ENCODE measurements around the gene APOO.
"Not testable (repeated sequence)": the region's sequence is repeated elsewhere in the genome, so short reads cannot be mapped to it uniquely, and the experiment has no call there.

The APOO gene

DNA sequence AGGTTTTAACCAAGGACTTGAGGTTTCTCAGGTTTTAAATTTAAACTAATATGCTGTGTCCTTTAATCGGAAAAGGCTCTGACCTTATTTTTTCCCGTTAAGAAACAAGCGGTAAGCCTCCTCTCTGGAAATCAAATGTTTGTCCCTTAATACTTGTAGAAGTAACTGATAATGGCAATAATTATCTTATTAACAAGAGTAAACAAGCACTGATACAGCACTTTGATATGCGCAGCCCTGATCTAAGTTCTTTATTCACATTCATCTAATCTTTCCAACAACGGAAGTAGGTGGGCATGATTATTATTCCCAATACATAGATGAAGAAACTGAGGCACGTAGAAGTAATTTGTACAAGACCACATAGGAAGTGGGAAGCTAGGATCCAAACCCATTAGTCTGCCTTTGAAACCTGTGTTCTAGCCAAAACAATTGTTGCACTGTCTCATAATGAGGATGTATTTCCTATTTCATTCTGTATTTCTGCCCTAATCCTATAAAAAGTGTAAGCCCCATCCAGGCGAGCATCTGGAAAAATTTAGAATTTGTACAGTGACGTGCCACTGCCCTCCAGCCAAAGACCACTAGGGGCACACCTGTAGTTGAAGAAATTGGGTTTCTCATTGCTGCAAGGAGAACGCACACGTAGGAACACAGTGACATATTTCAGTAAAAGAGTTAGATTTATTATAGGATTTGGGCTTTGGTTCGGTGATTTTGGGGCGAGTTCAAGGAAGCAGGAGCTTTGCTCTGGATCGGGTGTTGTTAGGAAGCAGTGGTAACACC lies 674 bp upstream of the APOO start:
- DNase-seq (ENCODE audit: low read depth), result no peak
- H3K4me3 ChIP-seq (ENCODE audit: low read depth, low read length), result peak overlapping the region; percentile 62

DNA sequence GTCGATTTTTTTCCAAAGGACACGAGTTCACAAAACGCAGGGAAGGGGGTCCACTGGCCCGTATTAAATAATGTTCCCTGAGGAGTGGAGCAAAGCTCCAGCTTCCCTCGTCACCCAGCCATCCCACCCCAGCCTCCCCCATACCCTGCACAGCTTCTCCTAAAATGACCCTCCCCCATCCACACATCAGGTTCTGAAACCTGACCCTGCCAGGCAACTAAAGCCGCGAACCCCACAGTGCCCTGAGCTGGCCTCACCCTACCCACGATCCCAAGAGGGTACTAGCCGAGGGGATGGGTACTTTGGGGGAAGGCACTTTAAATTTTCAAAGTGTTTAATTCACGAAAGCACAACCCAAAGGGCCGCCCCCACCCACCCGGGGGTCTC lies 634 bp downstream of the APOO start:
- H3K4me3 ChIP-seq (ENCODE audit: low read depth, low read length), result peak overlapping the region; percentile 62
- DNase-seq (ENCODE audit: low read depth), result no peak

DNA sequence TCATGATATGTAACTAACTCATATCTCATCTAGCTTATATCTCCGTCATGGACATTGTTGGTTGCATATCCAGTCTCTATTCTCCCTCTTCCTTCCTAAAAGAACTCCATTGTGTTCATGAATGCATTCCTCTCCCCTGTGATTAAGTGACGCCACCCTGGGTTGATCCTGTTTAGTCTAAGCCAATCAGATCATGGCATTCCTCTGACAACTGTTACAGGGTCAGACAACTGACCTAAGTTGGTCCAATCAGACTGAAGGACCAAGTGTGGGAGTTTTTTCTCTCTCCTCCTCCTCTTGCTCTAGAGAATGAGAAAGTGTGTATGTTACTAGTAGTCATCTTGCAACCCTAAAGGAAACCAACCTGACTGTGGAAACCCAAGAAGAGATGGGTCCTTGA lies 3.6 kb downstream of the APOO start:
- H3K4me3 ChIP-seq (ENCODE audit: low read depth, low read length), result no peak overlapping the region
- no peak for DNase-seq (ENCODE audit: low read depth)

DNA sequence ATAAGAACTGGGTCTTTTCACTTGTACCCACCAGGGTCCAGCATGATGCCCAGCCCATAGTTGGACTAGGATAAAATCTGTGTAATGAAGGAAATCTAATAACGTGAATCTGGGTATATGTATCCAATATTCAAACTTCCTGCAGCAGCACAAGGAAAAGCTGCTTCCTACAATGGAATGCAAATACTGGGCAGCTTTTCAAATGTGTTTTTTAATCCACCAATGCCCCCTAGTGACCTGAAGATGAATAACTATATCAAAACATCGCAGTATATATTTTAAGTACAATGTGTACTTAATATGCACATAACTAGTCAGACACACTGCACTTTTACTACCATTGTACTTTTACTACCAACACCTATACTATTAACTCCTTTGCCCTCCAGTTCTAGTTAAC lies 5.3 kb downstream of the APOO start:
- DNase-seq (ENCODE audit: low read depth), result no peak
- H3K4me3 ChIP-seq (ENCODE audit: low read depth, low read length), result no peak overlapping the region

DNA sequence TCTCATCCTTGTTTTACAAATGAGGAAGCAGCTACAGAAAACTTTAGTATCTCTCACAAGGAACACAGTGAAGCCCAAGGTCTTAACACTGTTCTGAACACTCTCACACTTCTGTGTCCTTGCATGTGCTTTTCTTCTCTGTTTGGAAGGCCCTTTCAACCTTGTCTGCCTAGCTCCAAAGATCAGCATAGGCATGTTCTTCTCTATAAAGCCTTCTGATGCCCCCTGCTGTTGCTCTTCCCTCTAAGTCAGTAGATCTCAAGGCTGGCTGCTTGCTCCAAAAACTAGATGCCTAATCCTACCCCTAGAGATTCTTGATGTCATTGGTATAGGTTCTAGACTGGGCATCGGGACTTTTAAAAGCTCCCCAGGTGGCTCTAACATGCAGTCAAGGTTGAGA lies 5.9 kb downstream of the APOO start:
- no peak overlapping the region for H3K4me3 ChIP-seq (ENCODE audit: low read depth, low read length)
- no peak for DNase-seq (ENCODE audit: low read depth)

DNA sequence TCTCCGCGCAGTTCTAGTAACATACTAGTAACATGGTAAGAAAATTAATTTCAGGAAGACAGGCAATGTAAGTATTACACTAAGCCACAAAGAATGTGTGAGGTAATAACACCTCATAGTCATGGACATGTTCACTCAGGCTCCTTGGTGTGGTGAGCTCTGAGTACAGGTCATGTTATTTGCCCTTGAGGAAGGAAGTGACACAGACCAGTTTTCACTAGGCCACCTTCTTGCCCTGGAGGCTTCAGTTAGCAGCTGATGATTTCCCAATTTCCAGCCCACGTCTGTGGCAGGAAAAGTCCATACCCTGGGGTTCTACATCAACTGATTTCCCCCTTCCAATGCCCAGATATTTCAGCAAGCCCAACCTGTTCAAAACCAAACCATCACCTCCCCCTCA lies 6.7 kb downstream of the APOO start:
- DNase-seq (ENCODE audit: low read depth), result peak; percentile 71
- no peak overlapping the region for H3K4me3 ChIP-seq (ENCODE audit: low read depth, low read length)

DNA sequence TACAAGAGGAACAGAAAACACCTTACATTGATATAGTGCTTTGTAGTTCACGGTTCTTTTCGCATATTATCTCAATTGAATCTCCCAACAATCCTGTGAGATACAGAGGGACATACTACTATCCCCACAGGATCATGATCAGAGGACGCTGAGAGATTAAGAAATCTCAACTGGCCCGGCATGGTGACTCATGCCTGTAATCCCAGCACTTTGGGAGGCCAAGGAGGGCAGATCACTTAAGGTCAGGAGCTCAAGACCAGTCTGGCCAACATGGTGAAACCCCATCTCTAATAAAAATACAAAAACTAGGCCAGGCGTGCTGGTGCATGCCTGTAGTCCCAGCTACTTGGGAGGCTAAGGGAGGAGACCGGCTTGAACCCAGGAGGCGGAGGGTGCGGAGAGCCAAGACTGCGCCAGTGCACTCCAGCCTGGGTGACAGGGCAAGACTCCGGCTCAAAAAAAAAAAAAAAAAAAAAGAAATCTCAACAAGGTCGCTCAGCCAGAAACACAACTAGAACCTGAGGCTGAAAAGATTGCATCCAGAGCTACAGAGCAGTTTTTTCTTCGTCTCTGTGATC lies 7.4 kb downstream of the APOO start:
- DNase-seq (ENCODE audit: low read depth), result no peak
- H3K4me3 ChIP-seq (ENCODE audit: low read depth, low read length), result no peak overlapping the region

DNA sequence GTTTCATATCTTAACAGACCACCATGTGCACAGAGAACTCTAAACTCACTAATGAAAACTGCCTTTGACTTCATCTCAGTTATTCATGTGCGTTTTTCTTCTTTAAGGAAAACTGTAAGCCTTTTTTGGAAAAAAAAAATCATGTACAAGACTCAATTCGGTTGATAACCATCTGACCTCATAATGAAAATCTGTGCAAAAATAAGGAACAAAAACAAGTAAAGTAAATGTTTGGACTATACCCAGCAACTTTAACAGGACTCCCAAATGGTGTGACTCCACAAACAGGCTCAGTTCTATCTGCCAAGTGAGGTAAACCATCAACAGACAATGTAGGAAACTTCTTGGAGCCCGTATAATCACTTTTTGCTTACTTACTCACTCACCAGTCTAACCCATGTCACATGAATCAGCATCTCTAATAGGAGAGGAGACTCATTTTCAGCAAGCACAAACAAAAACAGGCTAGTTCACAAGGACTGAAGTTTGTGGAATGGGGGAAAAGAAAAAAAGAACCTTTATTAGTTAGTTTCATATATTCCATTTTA lies 9.3 kb downstream of the APOO start:
- DNase-seq (ENCODE audit: low read depth), result no peak
- H3K4me3 ChIP-seq (ENCODE audit: low read depth, low read length), result no peak overlapping the region

DNA sequence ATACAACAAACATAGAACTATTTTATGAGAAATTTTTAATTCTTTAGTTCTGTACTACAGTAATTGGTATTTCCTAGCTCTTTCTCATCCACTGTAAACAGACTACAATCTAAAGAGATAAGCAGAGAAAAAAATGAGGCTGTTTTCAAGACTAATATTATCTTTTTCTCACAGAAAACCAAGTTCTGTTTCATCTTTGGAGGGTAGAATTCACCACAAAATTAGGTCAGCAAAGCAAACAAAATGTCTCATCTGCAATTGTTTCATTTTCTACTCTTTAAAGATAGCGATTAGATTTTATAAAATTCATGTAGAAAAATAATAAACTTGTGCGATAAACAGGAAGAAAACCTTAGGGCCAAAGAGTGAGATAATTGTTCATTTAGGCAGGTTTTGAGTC lies 10.8 kb downstream of the APOO start:
- no peak for DNase-seq (ENCODE audit: low read depth)
- no peak overlapping the region for H3K4me3 ChIP-seq (ENCODE audit: low read depth, low read length)

DNA sequence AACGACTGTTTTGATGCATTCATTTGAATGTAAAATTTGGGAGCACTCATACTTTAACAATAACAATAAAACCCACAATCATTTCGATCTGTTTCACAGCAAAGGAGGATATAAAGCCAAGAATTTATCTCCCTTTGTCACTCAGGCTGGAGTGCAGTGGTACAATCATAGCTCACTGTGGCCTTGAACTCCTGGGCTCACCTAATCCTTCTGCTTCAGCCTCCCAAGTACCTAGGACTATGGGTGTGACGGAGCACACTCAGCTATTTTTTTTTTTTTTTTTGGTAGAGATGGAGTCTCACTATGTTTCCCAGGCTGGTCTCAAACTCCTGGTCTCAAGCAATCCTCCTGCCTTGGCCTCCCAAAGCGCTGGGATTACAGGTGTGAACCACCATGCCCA lies 11.2 kb downstream of the APOO start:
- DNase-seq (ENCODE audit: low read depth); H3K4me3 ChIP-seq (ENCODE audit: low read depth, low read length): not testable (repeated sequence)

DNA sequence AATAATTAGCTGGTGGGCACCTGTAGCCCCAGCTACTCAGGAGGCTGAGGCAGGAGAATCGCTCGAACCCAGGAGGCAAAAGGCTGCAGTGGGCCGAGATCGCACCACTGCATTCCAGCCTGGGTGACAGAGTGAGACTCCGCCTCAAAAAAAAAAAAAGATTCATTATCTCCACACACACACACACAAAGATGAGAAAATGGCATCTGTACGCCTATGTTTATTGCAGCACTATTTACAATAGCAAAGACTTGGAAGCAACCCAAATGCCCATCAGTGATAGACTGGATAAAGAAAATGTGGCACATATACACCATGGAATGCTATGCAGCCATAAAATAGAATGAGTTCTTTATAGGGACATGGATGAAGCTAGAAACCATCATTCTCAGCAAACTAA lies 12.7 kb downstream of the APOO start:
- H3K4me3 ChIP-seq (ENCODE audit: low read depth, low read length); DNase-seq (ENCODE audit: low read depth): not testable (repeated sequence)

DNA sequence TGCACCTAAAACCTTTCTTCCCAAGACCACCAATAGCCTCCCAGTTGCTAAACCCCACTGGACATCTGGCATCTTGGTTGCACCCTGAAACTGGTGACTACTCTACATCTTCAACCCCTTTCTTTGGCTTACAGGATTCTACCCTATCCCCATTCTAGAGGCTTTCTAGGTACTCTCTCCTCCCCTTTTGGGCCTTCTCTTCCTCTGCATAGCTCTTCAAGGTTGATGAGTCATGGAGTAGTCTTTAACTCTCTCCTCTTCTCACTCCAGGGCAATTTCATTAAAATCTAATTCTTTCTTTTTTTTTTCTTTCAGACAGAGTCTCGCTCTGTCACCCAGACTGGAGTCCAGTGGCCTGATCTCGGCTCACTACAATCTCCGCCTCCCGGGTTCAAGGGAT lies 16.8 kb downstream of the APOO start:
- H3K4me3 ChIP-seq (ENCODE audit: low read depth, low read length), result no peak overlapping the region
- DNase-seq (ENCODE audit: low read depth), result no peak

DNA sequence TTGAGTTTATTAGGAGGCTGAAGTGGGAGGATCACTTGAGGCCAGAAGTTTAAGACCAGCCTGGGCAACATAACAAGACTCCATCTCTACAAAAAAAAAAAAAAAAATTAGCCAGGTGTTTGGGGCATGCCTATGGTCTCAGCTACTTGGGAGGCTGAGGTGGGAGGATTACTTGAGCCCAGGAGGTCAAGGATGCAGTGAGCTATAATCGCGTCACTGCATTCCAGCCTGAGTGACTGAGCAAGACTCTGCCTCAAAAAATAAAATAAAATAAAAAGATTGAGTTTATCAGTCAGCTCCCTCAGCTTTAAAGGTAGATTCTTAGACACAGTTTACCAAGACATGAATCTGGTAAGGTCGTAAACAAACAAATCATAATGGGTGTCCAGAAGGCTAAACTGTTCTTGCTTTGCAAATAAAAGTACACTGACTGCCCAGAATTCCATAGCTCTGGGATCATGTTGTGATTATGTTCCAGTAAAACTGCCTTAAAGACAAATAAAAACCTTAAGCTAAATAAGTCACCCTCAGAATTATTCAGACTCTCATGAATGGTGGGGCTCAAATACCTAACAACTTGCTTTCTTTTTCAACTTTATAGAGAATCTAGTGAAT lies 18.7 kb downstream of the APOO start:
- H3K4me3 ChIP-seq (ENCODE audit: low read depth, low read length), result no peak overlapping the region
- no peak for DNase-seq (ENCODE audit: low read depth)

DNA sequence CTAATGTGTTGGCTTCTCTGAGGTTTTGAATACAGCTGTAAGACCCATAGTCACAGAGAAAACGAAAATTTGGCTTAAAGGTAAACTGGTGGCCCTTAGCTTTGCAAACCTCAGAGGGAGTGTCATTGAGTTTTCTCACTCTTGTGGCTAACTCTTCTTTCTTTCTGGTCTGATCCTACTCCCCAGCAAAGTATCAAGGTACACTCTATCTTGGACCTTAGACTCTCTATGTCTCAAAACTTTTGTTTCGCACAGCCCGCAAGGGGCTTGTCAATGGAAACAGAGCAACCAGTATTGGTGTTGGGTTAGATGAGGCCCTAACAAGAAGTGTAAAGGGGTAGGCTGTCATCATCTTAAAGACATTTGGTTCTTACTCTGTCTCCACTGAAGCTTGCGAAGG lies 19.8 kb downstream of the APOO start:
- no peak overlapping the region for H3K4me3 ChIP-seq (ENCODE audit: low read depth, low read length)
- no peak for DNase-seq (ENCODE audit: low read depth)

DNA sequence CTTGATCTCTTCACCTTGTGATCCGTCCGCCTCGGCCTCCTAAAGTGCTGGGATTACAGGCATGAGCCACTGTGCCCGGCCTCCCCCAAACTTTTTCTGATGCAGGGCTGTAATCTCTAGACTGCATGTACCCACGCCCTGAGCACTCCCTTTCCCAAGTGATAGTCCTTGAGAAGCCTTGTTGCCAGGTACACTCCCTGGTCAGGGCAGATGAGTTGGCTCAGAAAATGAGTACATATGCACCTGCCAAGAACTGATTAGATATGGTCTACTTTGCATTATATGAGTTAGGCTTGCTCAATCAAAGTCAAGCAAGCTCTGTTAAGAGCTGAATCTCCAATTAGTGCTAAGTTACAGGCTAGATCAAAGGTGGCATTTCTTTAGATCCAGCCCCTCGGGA lies 20.3 kb downstream of the APOO start:
- DNase-seq (ENCODE audit: low read depth), result no peak
- no peak overlapping the region for H3K4me3 ChIP-seq (ENCODE audit: low read depth, low read length)

DNA sequence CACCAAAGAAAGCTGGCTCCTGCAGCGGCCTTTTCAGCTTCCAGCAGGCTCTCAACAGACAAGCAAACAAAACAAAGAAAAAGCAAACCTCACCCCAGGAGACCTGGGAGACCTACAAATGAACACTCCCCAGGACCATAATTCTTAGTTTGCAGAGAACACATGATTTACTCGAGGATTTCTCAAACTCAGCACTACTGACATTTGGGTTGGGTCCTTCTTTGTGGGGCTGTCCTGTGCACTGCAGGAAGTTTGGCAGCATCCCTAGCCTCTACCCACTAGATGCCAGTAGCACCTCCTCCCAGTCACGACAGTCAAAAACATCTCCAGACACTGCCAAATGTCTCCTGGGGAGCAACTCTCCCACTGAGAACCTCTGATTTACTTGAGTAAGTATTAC lies 21.9 kb downstream of the APOO start:
- DNase-seq (ENCODE audit: low read depth), result no peak
- H3K4me3 ChIP-seq (ENCODE audit: low read depth, low read length), result no peak overlapping the region

DNA sequence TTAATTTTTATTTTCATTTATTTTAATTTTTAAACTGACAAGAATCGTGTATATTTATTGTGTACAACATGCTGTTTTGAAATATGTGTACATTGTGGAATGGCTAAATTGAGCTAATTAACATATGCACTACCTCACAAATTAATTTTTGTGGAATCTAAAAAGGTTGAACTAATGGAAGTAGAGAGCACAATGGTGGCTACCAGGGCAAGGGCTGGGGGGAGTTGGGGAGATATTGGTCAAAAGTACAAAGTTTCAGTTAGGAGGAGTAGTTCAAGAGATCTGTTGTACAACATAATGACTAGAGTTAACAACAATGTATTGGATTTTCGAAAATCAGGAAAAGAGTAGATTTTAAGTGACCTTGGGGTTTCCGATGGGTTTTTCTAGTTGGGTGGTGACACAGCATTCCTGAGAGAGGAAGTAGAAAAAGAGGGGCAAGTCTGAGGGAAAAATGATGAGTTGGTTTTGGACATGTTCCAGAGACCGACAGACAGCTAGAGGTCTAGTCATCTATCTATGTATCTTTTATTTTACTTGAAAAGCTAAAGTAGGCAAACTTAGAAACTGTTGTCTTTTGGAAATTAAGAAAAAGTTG lies 23.2 kb downstream of the APOO start:
- peak; percentile 60 for DNase-seq (ENCODE audit: low read depth)

DNA sequence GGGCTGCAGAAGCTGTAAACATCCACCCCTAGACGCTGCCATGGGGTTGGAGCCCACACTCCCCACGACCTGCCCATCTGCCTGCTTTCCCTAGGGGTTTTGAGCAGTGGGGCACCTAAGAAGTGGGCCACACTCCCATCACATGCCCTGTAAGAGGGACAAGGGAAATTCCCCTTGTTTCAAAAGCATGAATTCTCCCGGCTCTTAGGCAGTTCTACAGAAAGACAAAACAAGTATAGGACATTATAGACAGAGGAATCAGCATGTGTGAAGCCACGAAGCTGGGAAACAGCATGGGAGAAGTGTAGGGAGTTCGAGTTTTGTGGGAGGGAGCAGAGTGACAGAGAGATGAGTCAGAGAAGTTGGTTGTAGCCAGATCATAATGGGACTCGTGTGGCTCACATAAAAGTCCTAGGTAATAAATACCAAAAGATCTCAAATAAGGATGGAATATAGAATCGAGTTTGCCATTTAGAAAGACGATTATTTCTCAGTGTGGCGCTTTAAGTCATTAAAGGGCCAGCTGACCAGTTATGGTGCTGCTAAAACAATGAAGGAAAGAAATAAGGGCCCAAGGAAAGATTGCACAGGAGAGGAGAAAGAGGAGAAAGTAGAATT lies 23.9 kb downstream of the APOO start:
- no peak overlapping the region for H3K4me3 ChIP-seq (ENCODE audit: low read depth, low read length)
- peak; percentile 65 for DNase-seq (ENCODE audit: low read depth)

More for the DNA sequence above, 23.2 kb downstream of the APOO start:
- no peak overlapping the region for H3K4me3 ChIP-seq (ENCODE audit: low read depth, low read length)

DNA sequence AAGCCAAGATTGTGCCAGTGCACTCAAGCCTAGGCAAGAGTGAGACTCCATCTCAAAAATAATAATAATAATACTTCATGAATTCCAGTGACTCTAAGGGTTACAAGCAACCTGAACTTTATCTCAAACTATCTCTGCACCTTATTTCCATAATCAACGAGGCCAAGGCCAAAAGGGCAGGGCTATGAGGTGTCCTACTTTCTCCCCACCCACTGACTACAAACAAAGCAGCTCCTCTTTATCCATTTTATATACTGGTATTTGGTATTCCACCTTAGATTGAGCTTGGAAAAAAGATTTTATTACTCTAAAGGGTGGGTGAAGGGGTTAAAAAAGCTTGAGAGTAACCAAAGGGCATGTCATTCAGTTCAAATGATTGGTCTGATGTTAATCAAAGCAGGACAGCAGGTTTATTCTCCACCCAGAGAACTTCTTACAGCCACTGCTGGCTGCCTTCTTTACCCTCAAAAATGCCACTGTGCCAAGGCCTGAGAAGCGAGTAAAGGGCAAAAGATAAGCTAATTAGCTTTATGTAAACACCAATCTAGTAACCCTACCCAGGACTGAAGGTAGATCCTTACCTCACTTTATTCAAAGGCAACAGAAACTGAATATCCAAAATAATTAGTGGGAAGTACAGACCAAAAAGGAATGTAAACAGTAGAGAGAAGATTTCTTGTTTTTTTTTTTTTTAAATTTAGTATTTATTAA lies 28.2 kb downstream of the APOO start:
- no peak for DNase-seq (ENCODE audit: low read depth)
- H3K4me3 ChIP-seq (ENCODE audit: low read depth, low read length), result no peak overlapping the region
